Retinal pigment epithelial cell (primary cell): Measurements from ENCODE around the gene CUL4A.
"Not testable (repeated sequence)": the region's sequence is repeated elsewhere in the genome, so short reads cannot be mapped to it uniquely, and the experiment has no call there.

ENCODE experiments used
- DNase-seq: peaks from one replicate; pipeline ENCODE4 v3.0.0-alpha.2; 2010; ENCODE audit warnings: low read depth
- H3K4me3 ChIP-seq: 2 replicates; pipeline ENCODE4 v1.5.1; 2011; ENCODE audit warnings: mild to moderate bottlenecking, low read length, control low read depth, moderate library complexity
- TF ChIP-seq, protein P1 (sequence below): conservative IDR thresholded peaks from 2 replicates; pipeline ENCODE4 v1.5.1; 2011; ENCODE audit warnings: low read depth, low read length, control low read depth, inconsistent platforms

Gene CUL4A

DNA sequence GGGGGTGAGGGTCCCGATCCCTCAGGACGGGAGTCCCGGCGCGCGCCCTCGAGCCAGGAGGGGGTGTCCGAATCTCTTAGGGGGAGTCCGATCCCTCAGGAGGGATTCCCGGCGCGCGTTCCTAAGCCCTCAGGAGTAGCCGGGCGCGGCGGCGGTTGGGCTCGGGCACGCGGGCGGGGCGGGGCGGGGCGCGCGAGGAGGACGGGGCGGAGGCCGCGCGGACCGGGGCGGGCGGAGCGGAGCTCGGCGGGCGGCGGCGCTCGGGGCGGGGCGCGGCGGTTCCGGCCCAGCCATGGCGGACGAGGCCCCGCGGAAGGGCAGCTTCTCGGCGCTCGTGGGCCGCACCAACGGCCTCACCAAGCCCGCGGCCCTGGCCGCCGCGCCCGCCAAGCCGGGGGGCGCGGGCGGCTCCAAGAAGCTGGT is at the start of gene CUL4A:
Gene CUL4A (plus strand): TSS at position 278 of the 423 bp plus-strand sequence. CDS start 15 bp downstream, at position 293.
- peak within 1 kb of the TSS; percentile 83 for H3K4me3 ChIP-seq
- TF ChIP-seq, protein P1, sequence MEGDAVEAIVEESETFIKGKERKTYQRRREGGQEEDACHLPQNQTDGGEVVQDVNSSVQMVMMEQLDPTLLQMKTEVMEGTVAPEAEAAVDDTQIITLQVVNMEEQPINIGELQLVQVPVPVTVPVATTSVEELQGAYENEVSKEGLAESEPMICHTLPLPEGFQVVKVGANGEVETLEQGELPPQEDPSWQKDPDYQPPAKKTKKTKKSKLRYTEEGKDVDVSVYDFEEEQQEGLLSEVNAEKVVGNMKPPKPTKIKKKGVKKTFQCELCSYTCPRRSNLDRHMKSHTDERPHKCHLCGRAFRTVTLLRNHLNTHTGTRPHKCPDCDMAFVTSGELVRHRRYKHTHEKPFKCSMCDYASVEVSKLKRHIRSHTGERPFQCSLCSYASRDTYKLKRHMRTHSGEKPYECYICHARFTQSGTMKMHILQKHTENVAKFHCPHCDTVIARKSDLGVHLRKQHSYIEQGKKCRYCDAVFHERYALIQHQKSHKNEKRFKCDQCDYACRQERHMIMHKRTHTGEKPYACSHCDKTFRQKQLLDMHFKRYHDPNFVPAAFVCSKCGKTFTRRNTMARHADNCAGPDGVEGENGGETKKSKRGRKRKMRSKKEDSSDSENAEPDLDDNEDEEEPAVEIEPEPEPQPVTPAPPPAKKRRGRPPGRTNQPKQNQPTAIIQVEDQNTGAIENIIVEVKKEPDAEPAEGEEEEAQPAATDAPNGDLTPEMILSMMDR, result no peak
- no peak for DNase-seq

DNA sequence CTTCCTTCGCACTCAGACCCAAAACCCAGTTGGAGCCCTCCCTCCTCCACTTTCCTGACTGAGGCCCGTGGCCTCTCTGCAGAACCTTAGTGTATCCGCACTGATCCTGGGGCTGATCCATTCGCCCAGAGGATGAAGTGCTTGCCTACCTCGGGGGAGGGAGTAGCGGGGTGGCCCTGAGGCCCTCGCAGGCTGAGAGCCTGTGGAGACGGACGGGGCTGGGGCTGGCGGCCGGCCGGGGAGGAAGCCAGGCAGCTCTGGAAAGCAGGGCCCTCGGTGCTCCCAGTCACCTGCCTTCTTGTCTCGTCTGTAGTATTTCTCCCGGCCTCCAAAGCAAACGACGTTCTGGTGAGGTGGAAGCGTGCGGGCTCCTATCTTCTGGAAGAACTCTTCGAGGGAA is 49.7 kb upstream of the CUL4A start:
- TF ChIP-seq, protein P1, result no peak
- no peak for DNase-seq
- no peak overlapping the region for H3K4me3 ChIP-seq

DNA sequence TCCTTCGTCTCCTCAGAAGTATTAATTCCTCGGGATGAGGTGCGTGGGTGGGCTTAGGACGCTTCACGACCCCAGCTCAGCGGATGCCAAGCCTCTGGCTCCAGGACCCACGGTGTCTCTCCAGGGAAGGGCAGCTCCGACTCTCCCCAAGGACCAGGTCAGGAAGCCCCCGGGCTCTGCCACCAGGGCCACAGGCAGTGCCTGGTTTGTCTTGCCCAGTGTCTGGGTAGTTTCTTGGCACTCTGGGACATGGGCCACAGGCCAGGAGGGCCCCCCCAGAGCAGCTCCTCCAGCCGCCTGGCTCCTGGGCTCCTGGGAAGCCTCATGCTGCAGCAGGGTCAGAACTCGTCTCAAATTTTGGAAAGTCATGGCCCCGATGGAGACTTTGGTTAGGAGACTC is 48.4 kb upstream of the CUL4A start:
- TF ChIP-seq, protein P1, result no peak
- no peak overlapping the region for H3K4me3 ChIP-seq
- no peak for DNase-seq

DNA sequence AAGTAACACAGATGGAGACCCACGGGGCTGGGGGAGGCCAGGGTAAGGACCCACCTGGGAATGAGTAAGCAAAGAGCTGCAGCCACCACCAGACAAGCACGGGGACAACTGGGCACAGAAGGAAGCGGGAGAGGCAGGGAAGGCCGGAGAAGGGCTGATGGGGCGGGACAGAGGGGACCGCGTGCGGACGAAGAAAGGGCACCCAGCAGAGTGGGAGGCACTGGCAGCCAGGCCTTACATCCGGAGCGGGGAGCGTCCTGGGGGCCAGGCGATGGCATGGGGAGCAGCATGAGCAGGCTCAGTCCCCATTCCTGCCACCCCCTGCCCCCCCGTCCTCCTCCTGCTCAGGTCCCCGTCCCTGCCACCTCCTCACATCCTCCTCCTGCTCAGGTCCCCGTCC is 48.0 kb upstream of the CUL4A start:
- no peak for DNase-seq

DNA sequence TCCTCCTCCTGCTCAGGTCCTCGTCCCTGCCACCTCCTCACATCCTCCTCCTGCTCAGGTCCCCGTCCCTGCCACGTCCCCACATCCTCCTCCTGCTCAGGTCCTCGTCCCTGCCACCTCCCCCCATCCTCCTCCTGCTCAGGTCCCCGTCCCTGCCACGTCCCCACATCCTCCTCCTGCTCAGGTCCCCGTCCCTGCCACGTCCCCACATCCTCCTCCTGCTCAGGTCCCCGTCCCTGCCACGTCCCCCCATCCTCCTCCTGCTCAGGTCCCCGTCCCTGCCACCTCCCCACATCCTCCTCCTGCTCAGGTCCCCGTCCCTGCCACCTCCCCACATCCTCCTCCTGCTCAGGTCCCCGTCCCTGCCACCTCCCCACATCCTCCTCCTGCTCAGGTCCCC is 47.4 kb upstream of the CUL4A start:
- not testable (repeated sequence) for H3K4me3 ChIP-seq, DNase-seq

More for the DNA sequence above, 48.0 kb upstream of the CUL4A start:
- H3K4me3 ChIP-seq, result no peak overlapping the region
- TF ChIP-seq, protein P1, result no peak

DNA sequence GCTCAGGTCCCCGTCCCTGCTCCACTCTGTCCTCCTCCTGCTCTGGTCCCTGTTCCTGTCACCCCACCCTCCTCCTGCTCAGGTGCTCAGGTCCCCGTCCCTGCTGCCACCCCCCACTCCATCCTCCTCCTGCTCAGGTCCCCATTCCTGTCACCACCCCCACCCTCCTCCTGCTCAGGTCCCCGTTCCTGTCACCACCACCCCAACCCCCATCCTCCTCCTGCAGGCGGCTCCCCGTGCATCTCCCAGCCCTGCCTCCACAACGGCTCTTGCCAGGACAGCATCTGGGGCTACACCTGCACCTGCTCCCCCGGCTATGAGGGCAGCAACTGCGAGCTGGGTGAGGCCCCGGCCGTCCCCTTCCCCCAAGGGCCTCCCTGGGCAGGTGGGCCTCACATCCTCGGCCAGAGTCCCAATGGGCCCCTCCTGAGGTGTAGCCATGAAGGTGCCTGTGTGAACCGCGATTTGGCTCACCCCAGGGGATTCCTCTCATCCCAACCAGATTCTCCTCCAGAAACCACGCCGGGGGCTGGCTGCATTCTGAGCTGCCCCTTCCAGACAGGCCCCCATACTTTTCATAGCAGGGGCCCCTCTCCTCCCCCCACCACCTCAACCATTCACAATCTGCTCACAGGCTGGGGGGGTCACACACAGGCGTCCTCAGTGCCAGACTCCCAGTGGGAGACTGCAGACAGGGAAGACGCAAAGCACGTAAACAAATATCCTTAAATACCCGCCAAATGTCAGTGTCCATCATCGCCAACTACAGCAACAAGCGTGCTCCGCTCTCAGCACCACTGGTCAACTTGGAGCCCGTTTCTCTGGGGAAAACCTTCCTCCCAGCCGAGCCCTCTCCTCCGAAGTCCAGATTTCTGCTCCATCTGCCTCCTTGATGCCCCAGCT is 46.4 kb upstream of the CUL4A start:
- TF ChIP-seq, protein P1, result no peak
- H3K4me3 ChIP-seq, result no peak overlapping the region
- DNase-seq, result no peak

DNA sequence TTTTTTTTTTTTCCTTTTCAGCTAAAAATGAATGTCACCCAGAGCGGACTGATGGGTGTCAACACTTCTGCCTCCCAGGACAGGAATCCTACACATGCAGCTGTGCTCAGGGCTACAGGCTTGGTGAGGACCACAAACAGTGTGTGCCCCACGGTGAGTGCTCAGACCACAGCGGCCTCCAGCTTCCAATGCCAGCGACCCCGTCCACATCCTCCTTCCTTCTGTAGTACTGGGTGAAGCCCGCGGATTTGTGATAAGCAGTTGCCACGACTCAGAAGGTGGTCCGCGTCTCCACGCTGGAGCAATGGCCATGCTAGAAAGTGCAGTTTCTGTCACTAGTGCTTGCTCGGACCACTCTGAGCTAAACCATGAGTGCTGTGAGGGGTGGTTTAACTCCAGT is 44.9 kb upstream of the CUL4A start:
- TF ChIP-seq, protein P1, result no peak
- DNase-seq, result no peak
- no peak overlapping the region for H3K4me3 ChIP-seq
